T-helper 2 cell treated with Interferon-gamma antibody and Interleukin-4, amounts not matched to agents 5 μg/mL and 100 μg/mL, for 36 hours (primary cell): ENCODE results near the gene CCNG2.

Experiments used
- DNase-seq: peaks from one replicate; pipeline ENCODE4 v3.0.0; 2021; ENCODE audit warnings: low spot score
- H3K27ac Mint-ChIP-seq: one replicate; pipeline ENCODE4 v1.8.0; 2021; ENCODE audit warnings: mild to moderate bottlenecking, mixed read lengths
- H3K27me3 Mint-ChIP-seq: one replicate; pipeline ENCODE4 v1.8.0; 2021; ENCODE audit warnings: low read depth, mixed read lengths
- H3K36me3 Mint-ChIP-seq: one replicate; pipeline ENCODE4 v1.8.0; 2021; ENCODE audit warnings: low read depth, mixed read lengths
- H3K4me1 Mint-ChIP-seq: one replicate; pipeline ENCODE4 v1.8.0; 2021; ENCODE audit warnings: low read depth, mixed read lengths
- H3K4me3 Mint-ChIP-seq: one replicate; pipeline ENCODE4 v1.8.0; 2022; ENCODE audit warnings: mild to moderate bottlenecking, moderate library complexity, mixed read lengths
- H3K9me3 Mint-ChIP-seq: one replicate; pipeline ENCODE4 v1.8.0; 2021; ENCODE audit warnings: mixed read lengths

The CCNG2 gene

DNA sequence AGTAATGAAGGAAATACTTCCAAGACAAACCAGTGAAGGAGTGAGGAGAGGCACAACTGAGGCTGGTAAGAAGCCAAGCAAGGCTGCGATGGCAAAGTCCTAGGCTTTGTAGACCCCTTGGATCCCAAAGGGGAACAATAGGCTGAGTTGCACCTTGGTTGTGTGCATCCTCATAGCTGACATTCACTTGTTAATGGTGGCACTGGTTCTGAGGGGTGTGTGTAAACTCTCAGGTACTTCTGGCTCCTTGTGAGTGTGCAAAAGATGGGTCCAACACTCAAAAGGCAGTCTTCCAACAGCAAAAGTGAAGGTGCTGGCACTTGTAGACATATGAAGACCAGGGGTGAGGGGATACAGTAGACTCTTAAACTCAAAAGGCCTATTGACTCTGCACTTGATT is 60.5 kb downstream of the CCNG2 start:
- no peak overlapping the region for H3K4me3 Mint-ChIP-seq

DNA sequence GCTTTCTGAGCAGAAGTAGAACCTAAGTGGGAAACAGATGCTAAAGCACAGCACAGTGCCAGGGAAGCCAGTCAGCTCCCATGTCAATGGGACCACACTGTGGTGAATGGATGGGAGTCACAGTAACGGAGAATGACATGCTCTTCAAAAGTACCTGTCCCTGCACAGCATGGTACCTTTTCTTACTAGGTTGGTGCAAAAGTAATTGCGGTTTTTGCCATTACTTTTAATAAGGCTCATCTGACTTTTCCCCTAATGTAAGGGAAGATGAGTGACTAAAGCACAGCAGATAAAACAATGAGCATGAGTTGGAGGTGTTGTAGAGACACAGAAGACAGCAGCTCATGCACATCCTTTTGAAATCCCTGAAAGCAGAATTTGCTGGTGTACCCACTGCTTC is 62.3 kb downstream of the CCNG2 start:
- no peaks in the 10 kb centered on the region for H3K36me3 Mint-ChIP-seq
- no peaks in the 10 kb centered on the region for H3K9me3 Mint-ChIP-seq
- no peak overlapping the region for H3K4me3 Mint-ChIP-seq
- no peak overlapping the region for H3K27ac Mint-ChIP-seq
- no peak for DNase-seq
- peaks cover 15% of the 10 kb centered on the region for H3K27me3 Mint-ChIP-seq
- H3K4me1 Mint-ChIP-seq, result no peaks in the 10 kb centered on the region

More for the DNA sequence above, 60.5 kb downstream of the CCNG2 start:
- no peak for DNase-seq
- Mint-ChIP-seq H3K4me1 (no peaks in the 10 kb centered on the region), H3K27me3 (peaks cover 9% of the 10 kb centered on the region), H3K27ac (no peak overlapping the region), H3K36me3 (no peaks in the 10 kb centered on the region), H3K9me3 (no peaks in the 10 kb centered on the region)
